HG03159 (cell line): ENCODE measurements around the gene GIT1.

ENCODE experiments used
- ATAC-seq: cut with Tn5 transposase; IDR thresholded peaks from one replicate; pipeline ENCODE4 v1.9.1; 2021; ENCODE audit warnings: mild to moderate bottlenecking, moderate library complexity; ENCODE audit not compliant: unreplicated experiment

The GIT1 gene

DNA sequence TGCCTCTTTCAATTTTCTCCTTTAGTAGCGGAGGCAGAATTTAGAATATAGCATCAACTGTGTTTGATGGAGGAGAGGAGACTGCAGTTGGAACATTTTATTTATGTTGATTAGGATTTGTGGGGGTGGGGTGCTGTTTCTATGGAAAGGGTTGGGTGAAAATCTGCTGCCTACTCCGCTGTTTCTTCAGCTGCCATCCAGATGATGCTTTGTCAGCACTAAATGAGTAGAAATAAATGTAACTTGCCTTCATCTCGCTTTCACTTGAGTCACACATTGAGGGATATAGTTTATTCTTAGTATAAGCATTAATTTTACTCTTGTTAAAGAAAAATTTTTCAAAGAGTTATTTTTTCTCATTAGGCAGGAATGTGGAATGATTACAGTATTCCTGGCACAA lies 64.8 kb downstream of the GIT1 start:
- no peak for ATAC-seq
